Fibroblast of the aortic adventitia (primary cell): ENCODE results near the gene FLYWCH2. TPM values are rescaled to one million over a fixed set of nuclear protein-coding genes. Genes with fewer than 3 reads are reported as not detected.

Experiments
- DNase-seq: peaks from one replicate; pipeline ENCODE4 v3.0.0-alpha.2; 2010; ENCODE audit warnings: low read depth
- H3K4me3 ChIP-seq: 2 replicates; pipeline ENCODE4 v1.5.1; 2011; ENCODE audit warnings: low read depth, mild to moderate bottlenecking, control low read depth, low read length, moderate library complexity
- CTCF ChIP-seq: IDR thresholded peaks from 2 replicates; pipeline ENCODE4 v1.5.1; 2011; ENCODE audit warnings: mild to moderate bottlenecking, low read length, control low read depth, inconsistent platforms; ENCODE audit not compliant: insufficient read depth
- total RNA-seq: library from RNA; depleted of rRNA; stranded (reverse); fragments of >200 nt; gene quantifications from 2 replicates; pipeline ENCODE4 v1.2.3, GENCODE V29; 2012; ENCODE audit warnings: low replicate concordance

FLYWCH2 gene
- total RNA-seq, 1 donor, result 48.9 TPM

GRCh38 chr16:2854700-2855309, 28.2 kb upstream of the FLYWCH2 start:
- TF ChIP-seq CTCF, result peak; percentile 56
- no peak for DNase-seq
- H3K4me3 ChIP-seq, result no peak overlapping the region

GRCh38 chr16:2855536-2855935, 27.5 kb upstream of the FLYWCH2 start:
- no peak overlapping the region for H3K4me3 ChIP-seq
- DNase-seq, result no peak
- TF ChIP-seq CTCF, result no peak

GRCh38 chr16:2856061-2856670, 26.8 kb upstream of the FLYWCH2 start:
- TF ChIP-seq CTCF, result no peak
- H3K4me3 ChIP-seq, result no peak overlapping the region
- DNase-seq, result no peak

- no peak for DNase-seq
- no peak for TF ChIP-seq CTCF
Measured at GRCh38 chr16:2856686-2857450, 26.1 kb upstream of the FLYWCH2 start.

GRCh38 chr16:2857451-2858244, 25.4 kb upstream of the FLYWCH2 start, which contains the start of gene PRSS22:
PRSS22 (minus strand) TSS chr16:2858170; CDS start chr16:2858104, 66 bp downstream.
- DNase-seq, result no peak
- TF ChIP-seq CTCF, result no peak
- peak within 1 kb of the TSS; percentile 18 for H3K4me3 ChIP-seq

More at GRCh38 chr16:2856686-2857450, 26.1 kb upstream of the FLYWCH2 start:
- no peak overlapping the region for H3K4me3 ChIP-seq

GRCh38 chr16:2858245-2859025, 24.6 kb upstream of the FLYWCH2 start:
- DNase-seq, result no peak
- H3K4me3 ChIP-seq, result no peak overlapping the region
- TF ChIP-seq CTCF, result no peak
